NK-92 (cell line): ENCODE measurements around the gene C16orf78.

Source experiments
- DNase-seq: peaks from one replicate; lab custom pipeline; 2025; ENCODE audit not compliant: unreplicated experiment; lab: John Stamatoyannopoulos, UW

The C16orf78 gene

GRCh38 chr16:49428808-49429207 is 55.2 kb downstream of the C16orf78 start:
- DNase-seq, result no peak

GRCh38 chr16:49431040-49431439 is 57.4 kb downstream of the C16orf78 start:
- DNase-seq, result no peak

- no peak for DNase-seq
These were observed 58.1 kb downstream of the C16orf78 start for GRCh38 chr16:49431591-49432290.

GRCh38 chr16:49434733-49435132 is 61.1 kb downstream of the C16orf78 start:
- DNase-seq, result no peak

GRCh38 chr16:49436181-49436580 is 62.6 kb downstream of the C16orf78 start:
- DNase-seq, result no peak

GRCh38 chr16:49437344-49437743 is 63.7 kb downstream of the C16orf78 start:
- DNase-seq, result no peak

- no peak for DNase-seq
These were observed 65.4 kb downstream of the C16orf78 start for GRCh38 chr16:49439050-49439449.

GRCh38 chr16:49439676-49440075 is 66.1 kb downstream of the C16orf78 start:
- no peak for DNase-seq

GRCh38 chr16:49440156-49441065 is 66.8 kb downstream of the C16orf78 start:
- no peak for DNase-seq

GRCh38 chr16:49441366-49441780 is 67.8 kb downstream of the C16orf78 start:
- DNase-seq, result no peak

- no peak for DNase-seq
These were observed 69.2 kb downstream of the C16orf78 start for GRCh38 chr16:49442805-49443204.

- DNase-seq, result no peak
These were observed 70.0 kb downstream of the C16orf78 start for GRCh38 chr16:49443576-49443975.

- no peak for DNase-seq
These were observed 73.2 kb downstream of the C16orf78 start for GRCh38 chr16:49446805-49447204.
